ENCODE results near the gene ROR2.

DNA sequence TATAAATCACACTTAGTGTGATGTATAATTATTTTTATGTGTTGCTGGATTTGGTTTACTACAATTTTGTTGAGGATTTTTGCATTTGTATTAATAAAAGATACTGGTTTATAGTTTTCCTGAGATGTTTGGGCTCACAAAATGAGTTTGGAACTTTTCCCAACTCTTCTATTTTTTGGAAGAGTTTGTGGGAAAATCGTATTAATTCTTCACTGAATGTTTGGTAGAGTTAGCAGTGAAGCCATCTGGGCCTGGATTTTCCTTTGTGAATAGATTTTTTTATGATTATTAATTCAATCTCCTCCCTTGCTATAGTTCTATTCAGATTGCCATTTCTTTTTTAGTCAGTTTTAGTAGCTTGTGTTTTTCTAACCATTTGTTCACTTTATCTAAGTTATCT lies 324.7 kb downstream of the ROR2 start:
- TF ChIP-seq POLR2AphosphoS5 (IDR thresholded peaks at IDR 0.05; ENCODE audit: low read depth) (no peak), CREB1 (CRISPR knock-in tag; IDR thresholded peaks at IDR 0.05; ENCODE audit: low read depth) (no peak), EZH2 (IDR thresholded peaks at IDR 0.05; ENCODE audit: low read depth, unreplicated experiment) (no peak), EZH2phosphoT487 (IDR thresholded peaks at IDR 0.05; ENCODE audit: unreplicated experiment) (no peak), STAT1 (IDR thresholded peaks at IDR 0.05; ENCODE audit: unreplicated experiment) (no peak), ZNF331 (CRISPR knock-in tag; IDR thresholded peaks at IDR 0.05; ENCODE audit: low read depth) (no peak), ZNF114 (CRISPR knock-in tag; IDR thresholded peaks at IDR 0.05) (no peak), ETS1 (IDR thresholded peaks at IDR 0.05) (no peak), JUNB (IDR thresholded peaks at IDR 0.05; ENCODE audit: unreplicated experiment) (no peak), NANOG (IDR thresholded peaks at IDR 0.05; ENCODE audit: borderline replicate concordance) (no peak)
- TF ChIP-seq, protein P1, sequence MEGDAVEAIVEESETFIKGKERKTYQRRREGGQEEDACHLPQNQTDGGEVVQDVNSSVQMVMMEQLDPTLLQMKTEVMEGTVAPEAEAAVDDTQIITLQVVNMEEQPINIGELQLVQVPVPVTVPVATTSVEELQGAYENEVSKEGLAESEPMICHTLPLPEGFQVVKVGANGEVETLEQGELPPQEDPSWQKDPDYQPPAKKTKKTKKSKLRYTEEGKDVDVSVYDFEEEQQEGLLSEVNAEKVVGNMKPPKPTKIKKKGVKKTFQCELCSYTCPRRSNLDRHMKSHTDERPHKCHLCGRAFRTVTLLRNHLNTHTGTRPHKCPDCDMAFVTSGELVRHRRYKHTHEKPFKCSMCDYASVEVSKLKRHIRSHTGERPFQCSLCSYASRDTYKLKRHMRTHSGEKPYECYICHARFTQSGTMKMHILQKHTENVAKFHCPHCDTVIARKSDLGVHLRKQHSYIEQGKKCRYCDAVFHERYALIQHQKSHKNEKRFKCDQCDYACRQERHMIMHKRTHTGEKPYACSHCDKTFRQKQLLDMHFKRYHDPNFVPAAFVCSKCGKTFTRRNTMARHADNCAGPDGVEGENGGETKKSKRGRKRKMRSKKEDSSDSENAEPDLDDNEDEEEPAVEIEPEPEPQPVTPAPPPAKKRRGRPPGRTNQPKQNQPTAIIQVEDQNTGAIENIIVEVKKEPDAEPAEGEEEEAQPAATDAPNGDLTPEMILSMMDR (conservative IDR thresholded peaks at IDR 0.05; ENCODE audit: low read depth in 2 of 2): no peak
- TF ChIP-seq, protein P2, sequence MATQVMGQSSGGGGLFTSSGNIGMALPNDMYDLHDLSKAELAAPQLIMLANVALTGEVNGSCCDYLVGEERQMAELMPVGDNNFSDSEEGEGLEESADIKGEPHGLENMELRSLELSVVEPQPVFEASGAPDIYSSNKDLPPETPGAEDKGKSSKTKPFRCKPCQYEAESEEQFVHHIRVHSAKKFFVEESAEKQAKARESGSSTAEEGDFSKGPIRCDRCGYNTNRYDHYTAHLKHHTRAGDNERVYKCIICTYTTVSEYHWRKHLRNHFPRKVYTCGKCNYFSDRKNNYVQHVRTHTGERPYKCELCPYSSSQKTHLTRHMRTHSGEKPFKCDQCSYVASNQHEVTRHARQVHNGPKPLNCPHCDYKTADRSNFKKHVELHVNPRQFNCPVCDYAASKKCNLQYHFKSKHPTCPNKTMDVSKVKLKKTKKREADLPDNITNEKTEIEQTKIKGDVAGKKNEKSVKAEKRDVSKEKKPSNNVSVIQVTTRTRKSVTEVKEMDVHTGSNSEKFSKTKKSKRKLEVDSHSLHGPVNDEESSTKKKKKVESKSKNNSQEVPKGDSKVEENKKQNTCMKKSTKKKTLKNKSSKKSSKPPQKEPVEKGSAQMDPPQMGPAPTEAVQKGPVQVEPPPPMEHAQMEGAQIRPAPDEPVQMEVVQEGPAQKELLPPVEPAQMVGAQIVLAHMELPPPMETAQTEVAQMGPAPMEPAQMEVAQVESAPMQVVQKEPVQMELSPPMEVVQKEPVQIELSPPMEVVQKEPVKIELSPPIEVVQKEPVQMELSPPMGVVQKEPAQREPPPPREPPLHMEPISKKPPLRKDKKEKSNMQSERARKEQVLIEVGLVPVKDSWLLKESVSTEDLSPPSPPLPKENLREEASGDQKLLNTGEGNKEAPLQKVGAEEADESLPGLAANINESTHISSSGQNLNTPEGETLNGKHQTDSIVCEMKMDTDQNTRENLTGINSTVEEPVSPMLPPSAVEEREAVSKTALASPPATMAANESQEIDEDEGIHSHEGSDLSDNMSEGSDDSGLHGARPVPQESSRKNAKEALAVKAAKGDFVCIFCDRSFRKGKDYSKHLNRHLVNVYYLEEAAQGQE (IDR thresholded peaks at IDR 0.05; ENCODE audit: unreplicated experiment): no peak

Measured in GM23338 (cell line).